HUES48 (cell line): ENCODE measurements around the gene ZDHHC11.
"Not testable (repeated sequence)": the region's sequence is repeated elsewhere in the genome, so short reads cannot be mapped to it uniquely, and the experiment has no call there.

Source experiments
- H3K27ac ChIP-seq: one replicate; pipeline ENCODE4 v1.7.0; 2013; ENCODE audit warnings: low read depth, low read length, inconsistent platforms
- H3K27me3 ChIP-seq: 2 replicates; pipeline ENCODE4 v1.6.1; 2013; ENCODE audit warnings: mild to moderate bottlenecking, low read length; ENCODE audit not compliant: control insufficient read depth, insufficient read depth
- H3K36me3 ChIP-seq: 2 replicates; pipeline ENCODE4 v1.6.1; 2013; ENCODE audit warnings: low read length; ENCODE audit not compliant: control insufficient read depth, insufficient read depth
- H3K4me1 ChIP-seq: 2 replicates; pipeline ENCODE4 v1.6.1; 2013; ENCODE audit warnings: mild to moderate bottlenecking, low read length; ENCODE audit not compliant: control insufficient read depth, insufficient read depth
- H3K4me3 ChIP-seq: 2 replicates; pipeline ENCODE4 v1.5.1; 2013; ENCODE audit warnings: mild to moderate bottlenecking, low read depth, low read length
- H3K9ac ChIP-seq: 2 replicates; pipeline ENCODE4 v1.6.1; 2013; ENCODE audit warnings: mild to moderate bottlenecking, low read depth, low read length, moderate library complexity
- H3K9me3 ChIP-seq: 2 replicates; pipeline ENCODE4 v1.6.1; 2013; ENCODE audit warnings: low read length; ENCODE audit not compliant: control insufficient read depth, insufficient read depth

The ZDHHC11 gene

GRCh38 chr5:849651-850301 is 1.0 kb downstream of the ZDHHC11 start:
- no peak overlapping the region for H3K4me3 ChIP-seq
- no peaks in the 10 kb centered on the region for H3K4me1 ChIP-seq
- H3K36me3 ChIP-seq = no peaks in the 10 kb centered on the region
- no peak overlapping the region for H3K27ac ChIP-seq
- no peaks in the 10 kb centered on the region for H3K9me3 ChIP-seq
- H3K9ac ChIP-seq = no peak overlapping the region
- no peaks in the 10 kb centered on the region for H3K27me3 ChIP-seq

- Histone ChIP-seq H3K9ac (no peak overlapping the region), H3K9me3 (no peaks in the 10 kb centered on the region), H3K27me3 (no peaks in the 10 kb centered on the region), H3K4me1 (no peaks in the 10 kb centered on the region), H3K27ac (no peak overlapping the region), H3K36me3 (no peaks in the 10 kb centered on the region), H3K4me3 (no peak overlapping the region)
Measured at GRCh38 chr5:848671-849111, 2.1 kb downstream of the ZDHHC11 start.

DNA sequence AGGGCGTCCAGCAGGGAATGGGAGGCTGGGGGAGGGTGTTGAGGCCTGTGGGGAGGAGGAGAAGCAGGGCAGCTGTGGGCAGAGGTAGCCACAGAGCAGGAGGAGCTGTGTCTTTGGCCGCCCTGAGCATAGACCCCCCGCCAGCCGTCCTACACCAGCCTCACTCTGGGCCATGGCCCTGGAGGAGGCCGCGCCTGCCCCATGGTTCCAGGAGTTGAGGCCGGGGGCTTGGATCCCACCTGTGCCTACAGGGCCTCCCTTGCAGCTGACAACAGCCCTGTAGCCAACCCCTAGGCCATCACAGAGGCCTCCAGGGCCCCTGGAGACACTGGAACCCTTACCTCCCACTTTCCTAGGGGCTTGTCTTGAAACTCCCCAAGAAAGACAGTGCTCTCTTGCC is 3.0 kb downstream of the ZDHHC11 start:
- not testable (repeated sequence) for H3K36me3 ChIP-seq, H3K27me3 ChIP-seq, H3K9ac ChIP-seq, H3K4me1 ChIP-seq, H3K4me3 ChIP-seq, H3K9me3 ChIP-seq, H3K27ac ChIP-seq

DNA sequence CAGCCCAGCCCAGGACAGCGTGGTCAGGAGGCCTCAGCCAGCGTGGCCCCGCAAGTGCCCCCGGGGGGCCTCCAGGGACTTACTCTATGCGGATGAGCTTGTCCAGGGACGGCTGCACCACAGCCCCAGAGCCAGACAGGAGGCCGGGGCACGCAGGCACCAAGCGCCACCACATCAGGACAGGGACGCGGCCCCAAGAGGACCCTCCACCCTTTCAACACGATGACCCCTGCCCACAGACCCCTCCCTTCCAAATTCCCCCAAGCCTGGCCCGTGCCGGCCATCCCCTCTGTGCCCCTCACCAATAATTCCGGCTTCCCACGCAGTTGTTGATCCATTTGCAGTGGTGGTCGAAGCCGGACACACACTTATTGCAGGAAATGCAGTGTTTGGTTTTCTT is 3.6 kb downstream of the ZDHHC11 start:
- H3K27me3 ChIP-seq, H3K4me1 ChIP-seq: not testable (repeated sequence)

DNA sequence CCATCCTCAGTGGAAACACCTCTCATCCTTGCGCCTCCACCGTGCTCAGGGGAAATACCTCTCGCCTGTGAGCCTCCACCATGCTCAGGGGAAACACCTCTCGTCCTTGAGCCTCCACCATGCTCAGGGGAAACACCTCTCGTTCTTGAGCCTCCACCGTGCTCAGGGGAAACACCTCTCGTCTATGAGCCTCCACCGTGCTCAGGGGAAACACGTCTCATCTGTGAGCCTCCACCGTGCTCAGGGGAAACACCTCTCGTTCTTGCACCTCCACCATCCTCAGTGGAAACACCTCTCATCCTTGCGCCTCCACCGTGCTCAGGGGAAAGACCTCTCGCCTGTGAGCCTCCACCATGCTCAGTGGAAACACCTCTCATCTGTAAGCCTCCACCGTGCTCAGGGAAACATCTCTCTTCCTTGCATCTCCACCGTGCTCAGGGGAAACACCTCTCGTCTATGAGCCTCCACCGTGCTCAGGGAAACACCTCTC is 4.1 kb downstream of the ZDHHC11 start:
- not testable (repeated sequence) for H3K9me3 ChIP-seq, H3K27me3 ChIP-seq, H3K27ac ChIP-seq, H3K9ac ChIP-seq, H3K4me3 ChIP-seq, H3K4me1 ChIP-seq, H3K36me3 ChIP-seq

More for the DNA sequence above, 3.6 kb downstream of the ZDHHC11 start:
- H3K9me3 ChIP-seq, H3K27ac ChIP-seq, H3K9ac ChIP-seq, H3K4me3 ChIP-seq, H3K36me3 ChIP-seq: not testable (repeated sequence)

- not testable (repeated sequence) for H3K4me3 ChIP-seq, H3K4me1 ChIP-seq, H3K27ac ChIP-seq, H3K9me3 ChIP-seq, H3K27me3 ChIP-seq, H3K9ac ChIP-seq, H3K36me3 ChIP-seq
Measured at GRCh38 chr5:845676-846601, 4.8 kb downstream of the ZDHHC11 start.

DNA sequence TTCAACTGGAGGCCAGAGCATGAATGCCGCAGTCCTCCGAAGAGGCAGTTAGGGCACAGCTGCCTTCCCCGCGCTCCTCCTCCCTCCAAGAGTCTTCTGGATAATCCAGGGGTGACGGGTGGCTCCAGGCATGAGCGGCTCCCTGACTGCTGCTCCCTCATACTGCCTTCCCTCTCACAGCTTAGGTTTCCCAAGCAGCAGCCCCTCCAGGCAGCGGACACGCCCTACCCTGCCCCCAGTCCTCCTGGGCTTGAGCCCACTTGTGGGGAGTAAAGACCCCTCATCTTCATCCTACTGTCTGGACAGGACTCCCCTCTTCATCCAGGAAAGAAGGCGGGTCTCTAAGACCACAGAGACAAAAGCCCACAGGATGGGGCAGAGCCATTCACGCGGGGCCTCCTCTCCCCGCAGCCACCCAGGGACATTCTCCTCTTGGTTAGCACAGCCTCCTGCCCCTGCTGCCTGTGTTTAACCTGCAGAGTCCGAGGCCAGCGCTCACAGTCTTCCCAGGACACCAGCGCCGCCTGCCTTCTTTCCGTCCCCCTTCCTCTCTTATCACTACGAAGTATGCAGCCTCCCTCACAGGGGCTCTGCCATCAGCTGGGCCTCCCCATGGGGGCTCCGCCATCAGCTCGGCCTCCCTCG is 5.6 kb downstream of the ZDHHC11 start:
- not testable (repeated sequence) for H3K9me3 ChIP-seq, H3K27me3 ChIP-seq, H3K4me1 ChIP-seq, H3K36me3 ChIP-seq, H3K27ac ChIP-seq, H3K9ac ChIP-seq, H3K4me3 ChIP-seq

GRCh38 chr5:844426-844825 is 6.4 kb downstream of the ZDHHC11 start:
- H3K4me3 ChIP-seq, H3K27ac ChIP-seq, H3K4me1 ChIP-seq, H3K9ac ChIP-seq, H3K9me3 ChIP-seq, H3K27me3 ChIP-seq, H3K36me3 ChIP-seq: not testable (repeated sequence)

DNA sequence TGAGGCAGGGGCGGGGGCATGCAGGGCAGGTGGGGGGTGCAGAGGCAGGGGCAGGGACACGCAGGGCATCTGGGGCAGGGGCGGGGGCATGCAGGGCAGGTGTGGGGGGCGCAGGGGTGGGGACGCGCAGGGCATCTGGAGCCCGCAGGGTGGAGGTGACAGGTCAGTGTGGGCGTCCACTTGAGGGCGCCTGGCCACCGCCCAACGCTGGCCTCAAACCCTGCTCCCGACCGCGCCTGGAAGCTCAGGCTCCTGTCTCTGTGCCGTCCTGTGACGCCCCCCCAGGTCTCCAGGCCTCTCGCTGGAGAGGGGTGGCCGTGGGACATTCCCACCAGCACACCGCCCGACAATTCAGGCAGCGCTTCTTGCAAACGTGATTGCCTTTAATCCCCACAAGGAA is 6.9 kb downstream of the ZDHHC11 start:
- H3K36me3 ChIP-seq, H3K27me3 ChIP-seq, H3K9ac ChIP-seq, H3K9me3 ChIP-seq, H3K27ac ChIP-seq, H3K4me1 ChIP-seq, H3K4me3 ChIP-seq: not testable (repeated sequence)

- H3K4me3 ChIP-seq, H3K9me3 ChIP-seq, H3K4me1 ChIP-seq, H3K27ac ChIP-seq, H3K9ac ChIP-seq, H3K27me3 ChIP-seq, H3K36me3 ChIP-seq: not testable (repeated sequence)
Measured at GRCh38 chr5:843371-843770, 7.4 kb downstream of the ZDHHC11 start.
